ENCODE results near the gene ATXN2.

ATXN2 gene

DNA sequence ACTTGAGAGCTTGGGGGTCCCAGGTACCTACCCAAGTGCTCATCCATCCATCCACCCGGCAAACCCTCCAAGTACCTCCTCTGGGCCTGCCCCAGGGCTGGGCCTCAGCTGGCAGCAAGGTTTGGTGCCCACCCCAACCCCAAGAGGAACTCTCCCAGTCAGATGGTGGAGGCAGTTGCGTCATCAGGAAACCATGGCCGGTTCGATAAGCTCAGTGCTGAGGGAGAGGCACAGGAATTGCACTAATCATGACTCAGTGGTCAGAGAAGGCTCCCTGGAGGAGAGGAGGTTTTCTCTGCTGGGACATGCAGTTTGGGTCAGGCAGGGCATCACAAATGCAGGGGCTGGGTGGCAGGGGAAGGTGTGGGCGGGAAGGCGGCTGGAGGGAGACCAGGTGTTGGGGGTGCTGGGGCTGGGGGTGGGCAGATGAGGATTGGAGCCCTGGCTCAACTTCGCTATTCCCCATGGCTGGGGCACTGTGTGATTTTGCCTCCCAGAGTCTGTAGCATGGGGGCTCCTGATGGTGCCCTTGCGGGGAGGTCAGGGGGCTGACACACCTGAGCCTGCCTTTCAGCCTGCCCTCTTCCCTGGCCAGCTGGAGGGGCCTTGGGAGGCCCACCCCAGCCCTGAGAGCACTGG, 161.2 kb downstream of the ATXN2 start:
- no peak for DNase-seq (ENCODE audit: low read depth in 2 of 2)

DNA sequence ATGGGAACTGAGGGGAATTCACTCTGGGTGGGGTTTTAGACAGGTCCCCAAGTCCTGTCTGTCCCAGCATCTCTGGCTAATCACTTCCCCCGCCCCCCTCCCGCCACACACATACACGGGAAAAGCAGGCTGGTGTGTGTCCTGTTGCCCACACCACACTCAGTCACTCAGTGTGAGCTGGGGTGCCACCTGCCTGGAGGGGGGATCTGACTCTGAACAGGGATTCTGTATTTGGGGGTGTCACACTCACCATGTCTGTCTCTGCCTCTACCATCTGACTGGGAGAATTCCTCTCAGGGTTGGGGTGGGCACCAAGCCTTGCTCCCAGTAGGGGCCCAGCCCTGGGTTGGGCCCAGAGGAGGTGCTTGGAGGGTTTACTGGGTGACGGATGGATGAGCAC, 162.3 kb downstream of the ATXN2 start:
- DNase-seq (ENCODE audit: low read depth in 2 of 2): no peak

DNA sequence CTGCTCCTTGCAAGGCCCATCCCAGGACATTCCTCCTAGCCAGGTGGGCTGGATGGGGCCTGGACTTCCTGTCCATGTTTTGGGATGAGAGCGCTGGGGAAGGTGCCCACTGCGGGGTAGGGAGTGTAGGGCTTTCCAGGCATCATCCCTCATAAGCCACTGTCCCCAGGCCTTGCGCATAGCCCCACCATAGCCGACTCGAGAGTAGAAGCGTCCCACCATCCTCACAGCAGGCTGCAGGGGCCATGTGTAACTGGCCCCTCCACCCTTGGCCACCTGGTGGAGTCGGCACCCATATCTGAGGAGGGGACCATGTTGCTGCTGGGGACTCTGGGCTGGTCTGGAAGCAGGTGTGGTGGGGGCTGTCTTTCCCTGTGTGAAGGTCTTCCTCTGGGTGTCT, 162.8 kb downstream of the ATXN2 start:
- DNase-seq (ENCODE audit: low read depth in 2 of 2): no peak

DNA sequence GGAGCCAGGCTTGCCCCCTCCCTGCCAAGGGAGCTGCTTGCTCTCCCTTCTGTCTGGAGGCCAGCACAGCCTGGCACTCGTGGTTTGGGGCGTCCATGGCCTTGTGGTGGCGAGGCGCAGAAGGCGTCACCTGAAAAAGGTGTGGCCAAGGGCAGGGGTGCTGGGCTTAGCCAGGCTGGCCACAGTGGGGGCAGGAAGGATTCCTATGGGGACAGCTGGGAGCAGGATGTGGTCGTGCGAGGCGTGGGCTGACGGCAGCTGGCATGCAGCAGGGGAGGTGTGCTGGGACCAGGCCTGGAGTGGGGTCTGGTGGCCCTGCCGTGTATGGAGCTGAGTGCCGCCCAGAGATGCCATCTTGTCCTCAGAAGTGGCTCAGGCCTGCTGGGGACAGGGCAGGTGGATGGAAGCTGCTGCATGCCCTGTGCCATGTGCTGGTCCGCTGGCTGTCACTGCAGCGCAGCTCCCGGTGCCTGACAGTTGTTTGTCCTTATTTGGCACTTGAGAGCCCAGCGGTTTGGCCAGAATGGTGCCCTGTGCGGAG, 163.4 kb downstream of the ATXN2 start:
- no peak for DNase-seq (ENCODE audit: low read depth in 2 of 2)

DNA sequence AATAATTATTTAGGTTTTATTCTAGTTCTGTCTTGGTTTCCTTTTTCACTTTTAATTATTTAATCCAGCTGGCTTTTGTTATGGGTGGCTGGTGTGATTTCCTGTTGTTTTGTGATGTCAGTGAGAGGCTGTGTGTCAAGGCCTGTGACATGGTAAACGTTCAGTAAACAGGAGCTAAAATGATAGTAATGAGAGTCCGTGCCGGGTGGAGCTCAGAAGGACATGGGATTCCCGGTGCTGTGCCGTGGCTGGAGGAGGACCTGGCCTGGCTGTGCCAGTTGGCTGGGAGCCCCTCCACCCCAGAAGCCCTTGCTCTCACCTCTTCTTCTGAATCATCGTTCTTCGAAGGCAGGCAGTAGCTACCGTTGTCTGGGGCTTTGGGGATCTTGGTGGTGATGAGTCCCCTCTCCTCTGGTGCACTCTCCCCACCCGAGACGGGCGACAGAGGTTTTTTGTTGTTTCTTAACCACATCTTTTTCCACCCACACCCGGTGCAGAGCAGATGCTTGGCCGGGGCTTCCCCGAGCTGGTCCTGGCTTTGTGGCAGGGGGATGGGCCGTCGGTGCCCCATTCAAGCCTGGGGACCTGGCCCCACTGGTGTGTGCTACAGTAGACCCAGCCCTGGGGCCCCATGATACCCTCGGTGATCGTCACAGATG, 164.3 kb downstream of the ATXN2 start:
- DNase-seq (ENCODE audit: low read depth in 2 of 2): peak; percentile 72 to 87

DNA sequence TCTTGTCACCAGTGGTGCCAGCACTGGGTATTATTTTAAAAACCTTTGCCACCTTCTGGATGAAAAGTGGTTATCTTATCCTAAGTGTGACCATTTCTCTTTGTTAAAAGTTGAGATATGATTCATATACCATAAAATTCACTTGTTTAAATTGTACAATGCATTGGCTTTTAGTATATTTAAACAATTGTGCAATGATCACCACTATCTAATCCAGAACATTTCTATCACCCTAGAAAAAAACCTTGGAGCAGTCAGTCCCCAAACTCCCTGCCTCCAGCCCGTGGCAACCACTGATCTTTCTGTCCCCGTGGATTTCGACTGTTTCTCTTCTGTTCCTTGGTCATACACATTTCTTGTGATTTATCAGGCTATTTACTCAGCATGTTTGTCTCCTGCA, 165.1 kb downstream of the ATXN2 start:
- DNase-seq (ENCODE audit: low read depth in 2 of 2): no peak

DNA sequence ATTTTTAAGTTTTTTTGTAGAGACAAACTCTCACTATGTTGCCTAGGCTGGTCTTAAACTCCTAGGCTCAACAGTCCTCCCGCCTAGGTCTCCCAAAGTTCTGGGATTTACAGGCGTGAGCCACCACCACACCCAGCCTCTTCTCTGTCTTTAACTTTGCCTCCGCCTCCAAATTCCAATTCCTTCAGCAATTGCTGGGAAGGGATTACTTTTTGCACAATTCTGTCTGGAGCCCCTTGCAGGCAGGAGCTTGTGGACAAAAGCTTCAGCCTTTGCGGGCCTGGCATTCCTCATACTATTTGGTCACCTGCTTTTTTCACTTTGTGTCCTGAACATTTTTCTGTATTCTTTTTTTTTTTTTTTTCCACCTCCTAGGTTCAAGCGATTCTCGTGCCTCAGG, 167.3 kb downstream of the ATXN2 start:
- DNase-seq (ENCODE audit: low read depth in 2 of 2): no peak

DNA sequence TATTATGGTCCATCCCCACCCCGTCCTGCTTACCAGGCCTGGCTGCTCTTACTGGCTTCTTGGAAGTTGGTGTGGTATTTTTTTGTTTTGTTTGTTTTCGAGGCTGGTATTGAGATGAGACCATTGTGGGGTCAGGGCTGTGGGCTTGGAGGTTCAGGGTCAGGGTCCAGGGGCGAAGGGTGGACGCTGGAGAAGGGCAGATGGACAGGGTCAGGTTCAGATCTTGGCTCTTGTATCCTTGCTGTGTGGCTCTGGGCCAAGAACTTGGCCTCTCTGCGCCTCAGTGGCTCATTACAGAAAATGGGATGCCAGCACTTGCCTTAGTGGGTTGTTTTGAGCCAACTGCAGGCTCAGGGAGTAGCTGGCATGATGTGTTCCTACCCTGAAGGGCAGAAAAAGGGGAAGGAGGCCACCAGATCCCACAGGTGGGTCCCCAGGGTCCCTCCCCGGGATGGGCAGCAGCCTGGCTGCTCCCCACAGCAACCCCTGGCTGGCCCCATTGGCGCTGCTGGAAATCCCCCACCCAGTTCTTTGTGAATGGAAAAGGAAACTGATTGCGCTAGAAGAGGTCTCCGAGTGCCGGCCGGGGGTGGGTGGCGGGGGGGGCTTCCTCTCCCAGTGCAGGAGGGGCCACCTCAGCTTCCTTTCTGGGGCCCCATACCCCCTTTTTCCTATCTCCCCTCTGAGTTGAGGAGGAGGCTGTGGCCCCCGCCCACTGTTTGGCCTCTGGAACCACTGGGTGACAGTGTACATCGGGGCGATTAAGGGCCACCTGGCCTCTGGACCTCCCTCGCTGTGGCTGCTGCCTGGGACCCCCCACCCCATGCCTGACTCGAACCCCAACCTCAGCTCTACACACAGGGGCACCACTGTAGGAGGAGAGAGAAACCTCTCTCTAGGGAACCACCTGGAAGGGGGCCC, 168.4 kb downstream of the ATXN2 start:
- DNase-seq (ENCODE audit: low read depth in 2 of 2): peak; percentile 54 to 68

DNA sequence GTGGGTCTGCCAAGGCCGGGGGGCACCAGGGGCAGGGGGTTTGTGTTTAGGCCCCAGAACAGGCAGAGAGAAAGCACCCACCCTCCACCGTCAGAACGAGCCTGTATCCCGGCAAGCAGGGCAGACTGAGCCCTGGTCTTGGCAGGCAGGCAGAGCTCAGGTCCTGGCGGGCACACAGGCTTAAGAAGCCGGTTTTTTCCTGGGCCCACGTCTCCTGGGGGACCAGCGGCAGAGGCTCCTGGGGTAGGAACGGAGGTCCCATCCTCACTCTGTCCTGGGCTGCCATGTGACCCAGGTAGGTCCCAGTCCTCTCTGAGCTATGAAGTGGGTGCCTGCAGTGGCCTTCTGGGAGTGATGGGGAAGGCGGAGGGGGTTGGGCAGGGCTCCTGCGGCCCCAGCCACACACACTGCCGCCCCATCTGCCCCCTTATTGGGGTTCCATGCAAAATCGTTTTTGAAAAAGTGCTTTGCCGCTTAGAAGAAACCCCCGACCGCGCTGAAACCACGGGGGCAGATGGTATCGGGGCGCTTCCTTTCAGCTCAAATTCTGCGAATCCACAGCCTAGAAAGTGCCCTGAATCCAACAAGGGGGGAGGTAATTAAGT, 169.2 kb downstream of the ATXN2 start:
- DNase-seq (ENCODE audit: low read depth in 2 of 2): peak; percentile 55 to 61

DNA sequence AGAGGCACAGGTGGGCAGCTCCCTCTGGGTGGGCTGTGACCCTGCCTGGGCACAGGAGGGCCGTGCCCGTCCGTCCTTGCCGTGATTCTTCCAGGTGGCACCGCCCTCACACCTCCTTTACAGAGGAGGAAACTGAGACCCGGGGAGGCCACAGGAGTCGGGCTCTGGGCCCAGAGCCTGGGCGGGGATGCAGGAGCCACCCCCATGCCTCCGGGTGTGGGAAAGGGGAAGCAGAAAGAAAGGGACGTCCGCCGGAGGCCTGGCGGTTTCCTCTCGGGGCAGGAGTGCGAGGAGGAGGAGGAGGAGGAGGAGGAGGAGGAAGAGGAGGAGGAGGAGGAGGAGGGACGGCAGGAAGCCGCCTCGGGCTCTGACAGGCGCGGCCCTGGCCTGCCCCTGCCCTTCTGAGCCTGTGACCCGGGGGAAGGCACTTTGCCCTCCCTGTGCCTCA, 170.4 kb downstream of the ATXN2 start:
- no peak for DNase-seq (ENCODE audit: low read depth in 2 of 2)

DNA sequence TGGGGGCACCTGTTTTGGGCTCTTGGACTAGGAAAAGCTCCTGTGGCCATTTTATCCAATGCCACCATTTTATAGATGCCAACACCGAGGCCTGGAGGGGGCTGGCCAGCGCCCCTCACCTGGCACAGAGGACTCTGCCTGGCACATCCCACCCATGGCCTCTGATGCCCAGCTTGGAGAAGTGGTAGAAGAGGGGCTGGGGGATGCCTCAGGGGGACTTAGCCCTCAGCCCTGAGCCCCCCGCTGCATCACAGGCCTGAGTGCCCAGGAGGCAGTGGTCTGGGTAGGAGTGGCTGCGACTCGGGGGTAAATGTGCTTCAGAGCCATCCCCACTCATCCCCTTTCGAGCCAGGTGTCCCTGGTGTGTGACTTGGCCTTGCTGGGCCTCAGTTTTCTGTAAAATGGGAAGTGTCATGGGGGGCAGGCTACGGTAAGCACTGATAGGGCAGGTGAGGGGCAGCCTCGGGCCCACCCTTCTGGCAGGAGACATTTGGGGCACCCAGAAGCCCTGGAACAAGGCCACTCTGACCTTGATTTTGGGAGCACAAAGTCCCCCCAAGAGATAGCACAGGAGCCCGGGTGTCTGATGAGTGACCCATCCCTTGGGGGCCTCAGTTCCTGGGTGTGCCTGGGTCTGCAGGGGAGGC, 170.9 kb downstream of the ATXN2 start:
- DNase-seq (ENCODE audit: low read depth in 2 of 2): no peak

DNA sequence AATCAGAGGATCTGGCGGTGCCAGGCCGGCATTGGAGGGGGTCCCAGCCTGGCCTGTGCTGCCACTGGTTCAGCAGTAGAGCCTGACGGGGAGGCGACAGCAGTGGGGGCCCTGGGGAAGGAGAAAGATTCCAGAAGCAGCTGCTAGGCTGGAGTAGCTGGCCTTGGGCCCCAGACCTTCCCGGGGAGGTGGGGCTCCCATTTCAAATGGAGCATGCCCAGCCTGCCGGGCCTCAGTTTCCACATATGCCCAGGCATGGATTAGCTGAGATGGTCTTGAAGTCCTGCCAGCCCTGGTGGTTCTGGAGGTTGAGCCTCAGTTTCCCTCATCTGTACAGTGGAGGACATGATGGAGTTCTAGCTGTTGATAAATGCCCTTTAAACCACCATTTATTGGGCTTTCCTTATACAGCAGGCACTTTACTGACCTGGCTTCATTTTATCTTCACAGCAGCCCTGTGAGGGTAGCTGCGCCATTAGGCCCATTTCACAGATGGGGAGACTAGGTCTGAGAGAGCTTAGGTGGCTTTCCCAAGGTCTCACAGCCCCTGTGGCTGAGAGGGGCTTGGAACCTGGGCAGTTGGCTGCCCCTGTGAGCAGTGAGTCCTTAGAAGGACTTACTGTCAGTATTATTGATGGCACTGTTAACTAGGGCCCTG, 171.6 kb downstream of the ATXN2 start:
- no peak for DNase-seq (ENCODE audit: low read depth in 2 of 2)

DNA sequence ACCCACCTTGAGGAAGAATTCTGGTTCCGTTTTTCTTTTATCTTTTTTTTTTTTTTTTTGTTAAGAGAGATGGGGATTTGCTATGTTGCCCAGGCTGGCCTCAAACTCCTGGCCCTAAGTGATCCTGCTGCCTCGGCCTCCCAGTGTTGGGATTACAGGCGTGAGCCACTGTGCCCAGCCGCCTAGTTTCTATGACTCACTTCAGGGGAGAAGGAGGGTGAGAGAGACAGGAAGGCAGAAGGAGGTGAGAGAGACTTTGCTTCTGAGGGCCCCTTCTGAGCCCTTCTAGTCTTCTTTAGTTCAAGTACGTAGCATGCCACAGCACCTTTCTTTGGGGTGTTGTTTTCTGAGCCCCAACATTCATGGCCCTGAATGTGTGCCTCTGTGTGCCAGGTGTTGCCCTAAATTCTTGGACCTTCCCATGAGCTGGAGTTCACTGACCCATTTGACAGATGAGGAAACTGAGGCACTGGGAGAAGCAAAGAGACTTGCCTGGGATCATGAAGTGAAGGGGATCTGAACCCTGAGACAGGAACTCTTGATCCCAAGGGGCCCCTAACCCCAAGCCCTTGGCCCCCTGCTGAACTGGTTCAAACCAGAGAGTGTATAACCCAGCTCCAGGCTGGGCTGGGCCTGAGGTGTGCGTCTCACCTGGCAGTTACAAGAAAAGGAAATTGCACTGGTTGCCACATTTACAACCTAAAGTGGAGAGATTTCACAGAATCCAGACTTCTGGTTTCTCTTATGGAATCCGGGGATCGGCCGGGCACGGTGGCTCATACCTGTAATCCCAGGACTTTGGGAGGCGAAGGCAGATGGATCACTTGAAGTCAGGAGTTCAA, 172.6 kb downstream of the ATXN2 start:
- no peak for DNase-seq (ENCODE audit: low read depth in 2 of 2)

DNA sequence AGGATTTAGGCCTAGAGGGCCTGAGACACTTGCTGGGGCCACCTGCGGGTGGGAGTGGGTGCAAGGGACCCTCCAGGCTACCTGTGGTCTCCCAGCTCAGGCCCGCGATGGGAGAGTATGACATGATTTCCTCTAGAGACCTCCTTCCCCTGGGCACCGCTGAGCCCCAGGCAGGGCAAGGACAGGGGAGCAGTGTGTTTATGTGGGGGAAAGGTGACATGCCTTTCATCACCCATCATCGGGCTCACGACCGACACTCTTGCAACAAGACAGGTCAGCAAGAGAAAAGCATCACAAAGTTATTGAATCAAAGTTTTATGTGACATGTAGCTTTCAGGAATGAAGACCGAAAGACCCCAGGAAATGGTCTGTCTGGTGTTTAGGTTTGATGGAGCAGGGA, 173.5 kb downstream of the ATXN2 start:
- DNase-seq (ENCODE audit: low read depth in 2 of 2): no peak

DNA sequence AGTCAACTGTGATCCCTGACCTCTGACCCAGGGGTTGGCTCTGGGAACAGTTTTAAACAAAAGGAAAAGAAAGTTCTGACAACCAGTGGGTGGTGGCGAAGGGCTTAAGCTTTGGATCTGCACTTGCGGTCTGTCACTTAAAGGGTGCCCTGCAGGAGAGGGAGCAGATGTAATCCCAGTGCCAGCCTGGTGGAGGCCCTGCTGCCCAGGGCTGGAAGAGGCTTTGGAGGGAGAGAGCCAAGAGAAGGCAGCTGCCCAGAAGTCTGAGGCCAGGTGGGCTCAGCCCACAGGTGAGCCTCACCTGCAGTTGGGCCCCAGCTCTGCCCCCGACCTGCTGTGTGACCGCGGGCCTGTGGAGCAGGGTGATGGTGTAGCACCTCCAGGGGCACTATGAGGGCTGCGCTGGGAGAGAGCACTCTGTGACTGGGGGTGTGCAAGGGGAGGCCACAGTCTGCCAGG, 174.3 kb downstream of the ATXN2 start:
- no peak for DNase-seq (ENCODE audit: low read depth in 2 of 2)

DNA sequence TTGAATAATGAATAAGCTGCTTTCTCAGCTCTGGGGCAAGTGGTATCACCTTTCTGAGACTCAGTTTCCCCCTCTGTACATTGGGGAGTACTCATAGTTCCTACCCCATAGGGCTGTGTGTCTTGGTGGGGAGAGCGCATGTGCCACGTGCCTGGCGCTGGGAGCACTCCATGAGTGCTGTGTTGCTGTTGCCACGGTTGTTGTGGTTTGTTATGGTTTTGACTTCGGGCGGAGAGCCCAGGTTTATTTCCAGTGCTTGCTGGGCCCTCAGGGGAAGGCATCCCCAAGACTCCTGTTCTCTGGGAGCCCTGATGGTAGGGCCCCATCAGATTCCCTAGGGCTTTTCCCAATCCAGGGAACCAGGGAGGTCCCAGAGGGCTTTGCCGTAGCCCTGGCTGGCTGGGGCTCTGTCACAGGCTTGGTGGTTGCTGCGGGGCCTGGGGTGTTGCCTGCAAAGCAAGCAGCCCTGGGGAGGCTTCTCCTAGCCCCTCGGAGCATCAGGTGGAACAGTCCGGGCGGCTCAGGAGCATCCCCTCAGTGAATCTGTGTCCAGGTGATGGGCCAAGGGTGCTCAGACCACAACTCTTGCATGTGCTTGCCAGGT, 174.8 kb downstream of the ATXN2 start:
- no peak for DNase-seq (ENCODE audit: low read depth in 2 of 2)

DNA sequence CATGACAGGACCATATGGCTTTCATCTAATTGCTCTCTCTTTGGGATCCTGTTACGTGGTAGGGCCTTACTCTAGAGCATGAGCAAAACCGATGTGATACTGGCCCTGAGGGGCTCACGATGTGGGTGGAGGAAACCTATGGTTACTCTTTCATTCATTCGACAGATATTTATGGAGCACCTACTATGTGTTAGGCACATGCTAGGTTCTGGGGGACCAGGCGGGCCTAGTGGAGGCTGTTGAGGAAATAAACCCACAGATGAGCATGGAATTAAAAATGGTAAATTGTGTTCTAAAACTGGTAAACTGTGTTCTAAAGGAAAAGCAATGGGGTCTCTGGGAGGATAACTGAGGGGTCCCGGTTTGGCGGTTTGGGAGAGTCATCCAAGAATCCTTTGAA, 178.6 kb downstream of the ATXN2 start:
- DNase-seq (ENCODE audit: low read depth in 2 of 2): no peak

DNA sequence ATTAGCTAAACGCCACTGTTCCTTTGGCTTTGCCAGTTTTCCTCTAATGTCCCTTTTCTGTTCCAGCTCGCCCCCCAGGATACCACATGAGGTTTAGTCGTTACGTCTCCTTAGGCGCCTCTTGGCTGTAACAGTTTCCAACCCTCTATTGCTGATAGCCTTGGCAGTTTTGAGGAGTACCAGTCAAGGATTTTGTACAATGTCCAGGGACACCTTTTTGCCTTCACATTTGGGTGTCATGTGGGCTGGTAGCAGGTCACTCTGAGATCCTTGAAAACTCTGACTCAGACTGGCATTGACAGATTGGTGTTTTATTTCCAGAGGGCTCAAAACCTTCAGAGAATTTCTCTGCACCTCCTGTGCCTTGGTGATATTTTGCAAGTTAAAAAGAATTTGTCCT, 179.3 kb downstream of the ATXN2 start:
- DNase-seq (ENCODE audit: low read depth in 2 of 2): no peak

DNA sequence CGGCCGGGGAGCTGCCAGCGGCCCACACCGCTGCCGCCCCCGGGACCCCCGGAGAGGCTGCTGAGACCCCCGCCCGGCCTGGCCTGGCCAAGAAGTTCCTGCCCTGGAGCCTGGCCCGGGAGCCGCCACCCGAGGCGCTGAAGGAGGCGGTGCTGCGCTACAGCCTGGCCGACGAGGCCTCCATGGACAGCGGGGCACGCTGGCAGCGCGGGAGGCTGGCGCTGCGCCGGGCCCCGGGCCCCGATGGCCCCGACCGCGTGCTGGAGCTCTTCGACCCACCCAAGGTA, 180.6 kb downstream of the ATXN2 start:
- no peak for DNase-seq (ENCODE audit: low read depth in 2 of 2)

Data from stimulated activated CD8-positive, alpha-beta memory T cell treated with anti-CD3 and anti-CD28 coated beads, Interleukin-15, amount 100 ng/mL, for 4 hours (primary cell).